NB4 (cell line): ENCODE results near the gene PIK3R4.

Experiments used
- TF ChIP-seq, protein P1 (sequence below): IDR thresholded peaks from one replicate; pipeline ENCODE4 v1.5.1; 2012; ENCODE audit warnings: low read depth, low read length
- TF ChIP-seq, protein P2 (sequence below): IDR thresholded peaks from 2 replicates; pipeline ENCODE4 v1.6.1; 2011; ENCODE audit warnings: low read depth, low read length

DNA sequence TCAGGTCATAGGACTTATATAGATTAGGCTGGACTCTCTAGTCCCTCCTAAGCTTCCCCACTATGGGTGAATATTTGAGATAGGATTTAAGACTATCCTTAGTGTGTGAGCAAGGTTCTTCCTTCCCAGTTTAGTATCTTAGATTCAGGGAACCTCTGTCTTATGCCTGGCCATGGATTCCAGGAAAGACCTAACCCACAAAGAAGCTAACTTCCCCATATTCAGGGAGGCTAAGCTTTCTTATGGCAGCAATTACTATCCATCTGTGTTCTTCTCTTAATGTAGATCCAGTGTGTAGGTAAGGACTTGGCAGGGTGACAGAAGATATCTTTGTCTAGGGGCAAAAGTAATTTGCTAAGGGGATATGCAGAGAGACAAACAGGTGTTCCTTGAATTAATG is 25.5 kb upstream of the PIK3R4 start:
- TF ChIP-seq, protein P1, sequence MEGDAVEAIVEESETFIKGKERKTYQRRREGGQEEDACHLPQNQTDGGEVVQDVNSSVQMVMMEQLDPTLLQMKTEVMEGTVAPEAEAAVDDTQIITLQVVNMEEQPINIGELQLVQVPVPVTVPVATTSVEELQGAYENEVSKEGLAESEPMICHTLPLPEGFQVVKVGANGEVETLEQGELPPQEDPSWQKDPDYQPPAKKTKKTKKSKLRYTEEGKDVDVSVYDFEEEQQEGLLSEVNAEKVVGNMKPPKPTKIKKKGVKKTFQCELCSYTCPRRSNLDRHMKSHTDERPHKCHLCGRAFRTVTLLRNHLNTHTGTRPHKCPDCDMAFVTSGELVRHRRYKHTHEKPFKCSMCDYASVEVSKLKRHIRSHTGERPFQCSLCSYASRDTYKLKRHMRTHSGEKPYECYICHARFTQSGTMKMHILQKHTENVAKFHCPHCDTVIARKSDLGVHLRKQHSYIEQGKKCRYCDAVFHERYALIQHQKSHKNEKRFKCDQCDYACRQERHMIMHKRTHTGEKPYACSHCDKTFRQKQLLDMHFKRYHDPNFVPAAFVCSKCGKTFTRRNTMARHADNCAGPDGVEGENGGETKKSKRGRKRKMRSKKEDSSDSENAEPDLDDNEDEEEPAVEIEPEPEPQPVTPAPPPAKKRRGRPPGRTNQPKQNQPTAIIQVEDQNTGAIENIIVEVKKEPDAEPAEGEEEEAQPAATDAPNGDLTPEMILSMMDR, result no peak
- TF ChIP-seq, protein P2, sequence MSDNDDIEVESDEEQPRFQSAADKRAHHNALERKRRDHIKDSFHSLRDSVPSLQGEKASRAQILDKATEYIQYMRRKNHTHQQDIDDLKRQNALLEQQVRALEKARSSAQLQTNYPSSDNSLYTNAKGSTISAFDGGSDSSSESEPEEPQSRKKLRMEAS, result no peak
